HG03469 (cell line): Measurements from ENCODE around the gene TRAPPC8.
"Not testable (repeated sequence)": the region's sequence is repeated elsewhere in the genome, so short reads cannot be mapped to it uniquely, and the experiment has no call there.

Experiments
- ATAC-seq: cut with Tn5 transposase; IDR thresholded peaks from one replicate; pipeline ENCODE4 v1.9.1; 2021; ENCODE audit warnings: mild to moderate bottlenecking, moderate library complexity, moderate number of reproducible peaks; ENCODE audit not compliant: unreplicated experiment

TRAPPC8 gene

GRCh38 chr18:31942291-31942998 lies 483 bp downstream of the TRAPPC8 start:
- ATAC-seq = peak; percentile 19

GRCh38 chr18:31941010-31941809 lies 1.7 kb downstream of the TRAPPC8 start:
- ATAC-seq = no peak

GRCh38 chr18:31934773-31935172 lies 8.2 kb downstream of the TRAPPC8 start:
- not testable (repeated sequence) for ATAC-seq

- no peak for ATAC-seq
These were observed 11.1 kb downstream of the TRAPPC8 start for GRCh38 chr18:31931886-31932240.

- ATAC-seq = no peak
These were observed 11.6 kb downstream of the TRAPPC8 start for GRCh38 chr18:31931163-31931885.

- ATAC-seq = no peak
These were observed 13.7 kb downstream of the TRAPPC8 start for GRCh38 chr18:31929273-31929672.

GRCh38 chr18:31926988-31927387 lies 15.9 kb downstream of the TRAPPC8 start:
- not testable (repeated sequence) for ATAC-seq

- no peak for ATAC-seq
These were observed 22.7 kb downstream of the TRAPPC8 start for GRCh38 chr18:31920277-31920676.

- not testable (repeated sequence) for ATAC-seq
These were observed 23.6 kb downstream of the TRAPPC8 start for GRCh38 chr18:31919366-31919765.

- ATAC-seq = no peak
These were observed 24.2 kb downstream of the TRAPPC8 start for GRCh38 chr18:31918733-31919132.

GRCh38 chr18:31901063-31901462 lies 41.9 kb downstream of the TRAPPC8 start:
- ATAC-seq = no peak

- ATAC-seq = not testable (repeated sequence)
These were observed 43.2 kb downstream of the TRAPPC8 start for GRCh38 chr18:31899771-31900170.

- ATAC-seq = no peak
These were observed 50.0 kb downstream of the TRAPPC8 start for GRCh38 chr18:31892936-31893335.

GRCh38 chr18:31891566-31891965 lies 51.4 kb downstream of the TRAPPC8 start:
- no peak for ATAC-seq

- no peak for ATAC-seq
These were observed 58.9 kb downstream of the TRAPPC8 start for GRCh38 chr18:31884020-31884419.

- ATAC-seq = no peak
These were observed 62.6 kb downstream of the TRAPPC8 start for GRCh38 chr18:31880186-31880898.

GRCh38 chr18:31878358-31878757 lies 64.6 kb downstream of the TRAPPC8 start:
- no peak for ATAC-seq

- no peak for ATAC-seq
These were observed 65.0 kb downstream of the TRAPPC8 start for GRCh38 chr18:31877900-31878299.

GRCh38 chr18:31876707-31877106 lies 66.2 kb downstream of the TRAPPC8 start:
- no peak for ATAC-seq

GRCh38 chr18:31875301-31875700 lies 67.6 kb downstream of the TRAPPC8 start:
- ATAC-seq = no peak

- no peak for ATAC-seq
These were observed 79.8 kb downstream of the TRAPPC8 start for GRCh38 chr18:31863103-31863502.
